Measurements from ENCODE around the gene CDH4. TPM values are rescaled to one million over a fixed set of nuclear protein-coding genes. Genes with fewer than 3 reads are reported as not detected.

The CDH4 gene
- total and polyA plus RNA-seq, 2 donors (not counting 1 experiment from before 2014, with no cell fraction given) = not detected

GRCh38 chr20:61692479-61692878 is 440.4 kb downstream of the CDH4 start:
- CTCF ChIA-PET = no interaction called here
- Mint-ChIP-seq H3K9me3 (ENCODE audit: insufficient read depth) (peaks cover 3% of the 10 kb centered on the region), H3K4me1 (no peaks in the 10 kb centered on the region), H3K27me3 (no peaks in the 10 kb centered on the region), H3K4me3 (no peak overlapping the region), H3K27ac (no peak overlapping the region)
- no peak for ATAC-seq (ENCODE audit: low read depth)
- Histone ChIP-seq H3K4me2 (replicated peaks; ENCODE audit: low read depth, low read length, poor library complexity, severe bottlenecking) (no peak overlapping the region), H3K4me3 (ENCODE audit: control extremely low read depth in 1 of 5, extremely low read depth in 1 of 5, insufficient read depth in 1 of 5, low read depth in 2 of 5, low read length in 4 of 5) (no peak overlapping the region), H3K9me3 (ENCODE audit: control extremely low read depth in 1 of 3, control insufficient read depth in 2 of 3, insufficient read depth in 1 of 3, low read length in 2 of 3) (peaks cover 0 to 19% (median 0%) of the 10 kb centered on the region in 3 donors), H3K9ac (ENCODE audit: low read length) (no peak overlapping the region), H2AFZ (ENCODE audit: insufficient read depth, low read depth, low read length, poor library complexity, severe bottlenecking) (no peak overlapping the region), H4K20me1 (ENCODE audit: control insufficient read depth, insufficient read depth, low read length, poor library complexity, severe bottlenecking) (no peaks in the 10 kb centered on the region), H3K36me3 (replicated peaks in 1 of 2; ENCODE audit: control extremely low read depth in 1 of 2, control insufficient read depth in 1 of 2, extremely low read depth in 1 of 2, insufficient read depth in 2 of 2, low read length in 1 of 2) (no peaks in the 10 kb centered on the region), H3K27ac (ENCODE audit: low read length in 2 of 2) (no peak overlapping the region), H3K27me3 (replicated peaks in 1 of 4; ENCODE audit: control extremely low read depth in 1 of 4, control insufficient read depth in 3 of 4, insufficient read depth in 4 of 4, low read length in 3 of 4) (no peaks in the 10 kb centered on the region), H3K4me1 (ENCODE audit: control insufficient read depth in 2 of 2, insufficient read depth in 2 of 2, low read length in 2 of 2) (no peaks in the 10 kb centered on the region), H3K79me2 (ENCODE audit: control insufficient read depth, insufficient read depth, low read length) (no peaks in the 10 kb centered on the region)
- TF ChIP-seq CTCF (IDR thresholded peaks at IDR 0.05) (no peak), EZH2 (IDR thresholded peaks at IDR 0.05; ENCODE audit: borderline replicate concordance, insufficient read depth, low read depth, low read length, poor library complexity, severe bottlenecking) (no peak)
- intact Hi-C loops (cut with micrococcal nuclease) = no loop called here
- DNase-seq = no peak
- POLR2A ChIA-PET = no interaction called here
- WGBS (ENCODE audit: insufficient coverage) = 80% methylated on average over 1 of the region's 6 CpGs

DNA sequence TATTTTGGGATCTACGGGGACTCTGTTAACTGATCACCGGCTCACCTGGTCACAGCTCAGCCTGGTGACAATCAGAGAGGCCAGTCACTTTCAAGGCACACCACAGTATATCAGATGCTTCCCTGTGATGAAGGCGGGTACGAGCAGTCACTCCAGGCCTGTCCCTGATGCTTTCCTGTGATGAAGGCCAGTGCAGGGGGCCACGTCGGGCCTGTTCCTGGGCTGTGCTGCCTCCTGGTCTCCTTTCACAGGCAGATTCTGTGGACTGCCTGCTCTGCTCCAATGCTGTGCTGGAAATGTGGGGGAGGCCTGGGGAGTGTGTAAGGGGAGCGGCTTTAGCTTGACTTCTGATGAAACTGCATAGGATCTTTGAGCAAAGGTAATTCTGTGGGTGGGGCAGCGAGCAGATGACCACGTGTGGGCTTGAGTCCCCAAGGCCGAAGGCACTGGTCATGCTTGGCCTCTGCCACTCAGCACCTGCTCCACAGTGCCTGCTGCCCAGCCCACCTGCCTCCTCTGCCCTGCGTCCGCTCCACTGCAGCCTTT is 441.1 kb downstream of the CDH4 start:
- no peaks in the 10 kb centered on the region for H3K27me3 ChIP-seq (replicated peaks in 1 of 4; ENCODE audit: control extremely low read depth in 1 of 4, control insufficient read depth in 3 of 4, insufficient read depth in 4 of 4, low read length in 3 of 4)
- ATAC-seq (ENCODE audit: low read depth) (no peak), DNase-seq (no peak)
- H4K20me1 ChIP-seq (ENCODE audit: control insufficient read depth, insufficient read depth, low read length, poor library complexity, severe bottlenecking) = no peaks in the 10 kb centered on the region
- 88% methylated on average over 10 of the region's 12 CpGs for WGBS (ENCODE audit: insufficient coverage)
- H3K36me3 ChIP-seq (replicated peaks in 1 of 2; ENCODE audit: control extremely low read depth in 1 of 2, control insufficient read depth in 1 of 2, extremely low read depth in 1 of 2, insufficient read depth in 2 of 2, low read length in 1 of 2) = no peaks in the 10 kb centered on the region
- Mint-ChIP-seq H3K9me3 (ENCODE audit: insufficient read depth) (peaks cover under 1% of the 10 kb centered on the region), H3K4me1 (no peaks in the 10 kb centered on the region), H3K27ac (no peak overlapping the region), H3K27me3 (no peaks in the 10 kb centered on the region), H3K4me3 (no peak overlapping the region)
- H3K27ac ChIP-seq (ENCODE audit: low read length in 2 of 2) = no peak overlapping the region
- ChIA-PET CTCF (no interaction called here), POLR2A (no interaction called here)
- peaks cover 0 to 25% (median 0%) of the 10 kb centered on the region in 3 donors for H3K9me3 ChIP-seq (ENCODE audit: control extremely low read depth in 1 of 3, control insufficient read depth in 2 of 3, insufficient read depth in 1 of 3, low read length in 2 of 3)
- H3K9ac ChIP-seq (ENCODE audit: low read length) = no peak overlapping the region
- H3K4me1 ChIP-seq (ENCODE audit: control insufficient read depth in 2 of 2, insufficient read depth in 2 of 2, low read length in 2 of 2) = no peaks in the 10 kb centered on the region
- intact Hi-C loops (cut with micrococcal nuclease) = no loop called here
- no peak overlapping the region for H2AFZ ChIP-seq (ENCODE audit: insufficient read depth, low read depth, low read length, poor library complexity, severe bottlenecking)
- H3K4me3 ChIP-seq (ENCODE audit: control extremely low read depth in 1 of 5, extremely low read depth in 1 of 5, insufficient read depth in 1 of 5, low read depth in 2 of 5, low read length in 4 of 5) = no peak overlapping the region
- H3K4me2 ChIP-seq (replicated peaks; ENCODE audit: low read depth, low read length, poor library complexity, severe bottlenecking) = no peak overlapping the region
- H3K79me2 ChIP-seq (ENCODE audit: control insufficient read depth, insufficient read depth, low read length) = no peaks in the 10 kb centered on the region
- TF ChIP-seq EZH2 (IDR thresholded peaks at IDR 0.05; ENCODE audit: borderline replicate concordance, insufficient read depth, low read depth, low read length, poor library complexity, severe bottlenecking) = no peak
- TF ChIP-seq CTCF (IDR thresholded peaks at IDR 0.05) = no peak

Measured in B cell (primary cell).